SH-SY5Y (cell line): ENCODE data around the gene LDHD.

Experiments used
- GATA2 ChIP-seq: IDR thresholded peaks from 2 replicates; pipeline ENCODE4 v1.6.1; 2011; ENCODE audit warnings: mild to moderate bottlenecking, low read depth, low read length
- GATA3 ChIP-seq: IDR thresholded peaks from 2 replicates; pipeline ENCODE4 v1.6.1; 2011; ENCODE audit warnings: low read depth, mild to moderate bottlenecking, low read length, moderate library complexity

GRCh38 chr16:75139498-75139897, 22.9 kb upstream of the LDHD start:
- TF ChIP-seq GATA2 (no peak), GATA3 (no peak)
